ENCODE measurements around the gene FPR2.
"Not testable (repeated sequence)": the region's sequence is repeated elsewhere in the genome, so short reads cannot be mapped to it uniquely, and the experiment has no call there.

FPR2 gene

DNA sequence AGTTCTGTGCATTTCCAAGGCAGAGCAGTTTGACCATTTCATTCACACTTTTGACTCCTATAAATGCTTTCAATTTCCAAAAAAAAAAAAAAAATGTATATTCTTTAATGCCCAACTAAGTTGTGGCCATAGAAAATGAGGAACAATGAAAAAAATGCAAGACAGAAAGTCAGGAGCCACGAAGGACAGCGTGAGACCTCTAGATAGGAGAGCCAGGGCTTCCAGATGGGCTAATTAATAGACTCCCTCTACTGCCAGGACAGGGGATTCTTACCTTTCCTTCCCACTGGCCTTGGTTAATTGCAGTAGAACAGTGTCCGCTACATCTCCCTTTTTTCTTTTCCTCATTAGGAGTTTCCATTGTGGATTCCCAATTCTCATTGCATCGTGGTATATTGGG is 42.5 kb downstream of the FPR2 start:
- H4K20me1 ChIP-seq (ENCODE audit: insufficient read depth): no peaks in the 10 kb centered on the region
- no peaks in the 10 kb centered on the region for H3K79me2 ChIP-seq (ENCODE audit: insufficient read depth, low read depth)
- H3K4me2 ChIP-seq: no peak overlapping the region
- no peaks in the 10 kb centered on the region for H3K4me1 ChIP-seq (ENCODE audit: low read depth, poor library complexity, severe bottlenecking)
- H3K9ac ChIP-seq: no peak overlapping the region
- no peak overlapping the region for H2AFZ ChIP-seq (ENCODE audit: low read depth)
- no peak overlapping the region for H3K27ac ChIP-seq
- TF ChIP-seq CTCF (conservative IDR thresholded peaks at IDR 0.05; ENCODE audit: low read depth, low read length): no peak
- no peaks in the 10 kb centered on the region for H3K27me3 ChIP-seq (ENCODE audit: insufficient read depth, low read depth)
- H3K4me3 ChIP-seq (IDR thresholded peaks at IDR 0.05; ENCODE audit: insufficient read depth, low read depth, low read length): no peak overlapping the region
- no peaks in the 10 kb centered on the region for H3K36me3 ChIP-seq (ENCODE audit: insufficient read depth)

DNA sequence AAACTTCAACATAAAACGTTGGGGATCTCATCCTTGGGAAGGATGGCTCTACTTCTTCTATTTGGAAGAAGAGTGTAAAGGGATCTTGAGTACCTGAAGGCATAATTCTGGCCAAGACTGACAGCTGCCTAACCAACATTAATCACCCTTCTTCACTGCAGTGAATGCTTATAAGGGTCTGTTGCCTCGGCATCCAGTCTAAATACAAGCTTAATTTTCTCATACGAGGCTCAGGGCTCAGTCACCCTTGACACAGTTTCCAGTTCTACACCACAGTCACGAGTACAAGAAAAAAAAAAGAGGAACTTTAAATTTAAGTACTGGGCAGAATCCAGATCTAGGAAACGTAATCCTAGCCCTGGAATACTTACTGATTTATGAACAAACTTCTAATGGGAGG is 43.0 kb downstream of the FPR2 start:
- Histone ChIP-seq H3K4me3 (IDR thresholded peaks at IDR 0.05; ENCODE audit: insufficient read depth, low read depth, low read length) (no peak overlapping the region), H3K4me2 (no peak overlapping the region), H3K4me1 (ENCODE audit: low read depth, poor library complexity, severe bottlenecking) (no peaks in the 10 kb centered on the region), H4K20me1 (ENCODE audit: insufficient read depth) (no peaks in the 10 kb centered on the region), H3K79me2 (ENCODE audit: insufficient read depth, low read depth) (no peaks in the 10 kb centered on the region), H3K27ac (no peak overlapping the region), H3K9ac (no peak overlapping the region), H3K36me3 (ENCODE audit: insufficient read depth) (no peaks in the 10 kb centered on the region), H2AFZ (ENCODE audit: low read depth) (no peak overlapping the region), H3K27me3 (ENCODE audit: insufficient read depth, low read depth) (no peaks in the 10 kb centered on the region)
- TF ChIP-seq CTCF (conservative IDR thresholded peaks at IDR 0.05; ENCODE audit: low read depth, low read length): no peak

- H3K4me3 ChIP-seq (IDR thresholded peaks at IDR 0.05; ENCODE audit: insufficient read depth, low read depth, low read length); H3K79me2 ChIP-seq (ENCODE audit: insufficient read depth, low read depth); H4K20me1 ChIP-seq (ENCODE audit: insufficient read depth); H3K27ac ChIP-seq; H3K4me2 ChIP-seq; H3K36me3 ChIP-seq (ENCODE audit: insufficient read depth); H3K9ac ChIP-seq; H3K27me3 ChIP-seq (ENCODE audit: insufficient read depth, low read depth); H3K4me1 ChIP-seq (ENCODE audit: low read depth, poor library complexity, severe bottlenecking); H2AFZ ChIP-seq (ENCODE audit: low read depth): not testable (repeated sequence)
These were observed 43.8 kb downstream of the FPR2 start for GRCh38 chr19:51804789-51805188.

- H3K9ac ChIP-seq; H3K4me2 ChIP-seq; H3K27ac ChIP-seq; H3K4me1 ChIP-seq (ENCODE audit: low read depth, poor library complexity, severe bottlenecking); H3K4me3 ChIP-seq (IDR thresholded peaks at IDR 0.05; ENCODE audit: insufficient read depth, low read depth, low read length); H3K36me3 ChIP-seq (ENCODE audit: insufficient read depth); H2AFZ ChIP-seq (ENCODE audit: low read depth); H4K20me1 ChIP-seq (ENCODE audit: insufficient read depth); H3K79me2 ChIP-seq (ENCODE audit: insufficient read depth, low read depth); H3K27me3 ChIP-seq (ENCODE audit: insufficient read depth, low read depth): not testable (repeated sequence)
These were observed 44.4 kb downstream of the FPR2 start for GRCh38 chr19:51805396-51805795.

- not testable (repeated sequence) for H2AFZ ChIP-seq (ENCODE audit: low read depth); H4K20me1 ChIP-seq (ENCODE audit: insufficient read depth); H3K4me2 ChIP-seq; H3K27me3 ChIP-seq (ENCODE audit: insufficient read depth, low read depth); H3K36me3 ChIP-seq (ENCODE audit: insufficient read depth); H3K4me3 ChIP-seq (IDR thresholded peaks at IDR 0.05; ENCODE audit: insufficient read depth, low read depth, low read length); H3K79me2 ChIP-seq (ENCODE audit: insufficient read depth, low read depth); H3K9ac ChIP-seq; H3K4me1 ChIP-seq (ENCODE audit: low read depth, poor library complexity, severe bottlenecking); H3K27ac ChIP-seq
These were observed 45.6 kb downstream of the FPR2 start for GRCh38 chr19:51806571-51806970.

GRCh38 chr19:51807111-51807701 is 46.2 kb downstream of the FPR2 start:
- Histone ChIP-seq H4K20me1 (ENCODE audit: insufficient read depth) (no peaks in the 10 kb centered on the region), H2AFZ (ENCODE audit: low read depth) (no peak overlapping the region), H3K9ac (no peak overlapping the region), H3K4me1 (ENCODE audit: low read depth, poor library complexity, severe bottlenecking) (no peaks in the 10 kb centered on the region), H3K4me2 (no peak overlapping the region), H3K27me3 (ENCODE audit: insufficient read depth, low read depth) (no peaks in the 10 kb centered on the region), H3K27ac (no peak overlapping the region), H3K36me3 (ENCODE audit: insufficient read depth) (no peaks in the 10 kb centered on the region), H3K4me3 (IDR thresholded peaks at IDR 0.05; ENCODE audit: insufficient read depth, low read depth, low read length) (no peak overlapping the region), H3K79me2 (ENCODE audit: insufficient read depth, low read depth) (no peaks in the 10 kb centered on the region)
- no peak for TF ChIP-seq CTCF (conservative IDR thresholded peaks at IDR 0.05; ENCODE audit: low read depth, low read length)
